ENCODE measurements around the gene PELI1. TPM values are rescaled to one million over a fixed set of nuclear protein-coding genes. Genes with fewer than 3 reads are reported as not detected.

PELI1 gene
- total and polyA plus RNA-seq, 11 donors, result 4.2 to 14.6 (median 7.3) TPM

GRCh38 chr2:64062840-64063239 lies 81.4 kb downstream of the PELI1 start:
- Histone ChIP-seq H3K27me3 (no peaks in the 10 kb centered on the region), H3K36me3 (no peaks in the 10 kb centered on the region), H3K4me1 (peaks cover 0 to 28% (median 8%) of the 10 kb centered on the region in 12 donors), H3K9me3 (no peaks in the 10 kb centered on the region), H3K4me3 (no peak overlapping the region), H3K27ac (no peak overlapping the region)
- intact Hi-C loops (cut with DNase I), result loop anchor here in 2 of 10 donors (5.0 to 10.0 kb wide), 2 partner anchors 152 to 249 kb away; no protein-coding TSS in a partner anchor
- no peak for ATAC-seq
- TF ChIP-seq CTCF (IDR thresholded peaks at IDR 0.05) (no peak), POLR2A (IDR thresholded peaks at IDR 0.05) (no peak)
- no peak for DNase-seq

- H3K36me3 ChIP-seq, result no peaks in the 10 kb centered on the region
- intact Hi-C loops (cut with DNase I), result loop anchor here in 6 of 10 donors (2.0 to 10.0 kb wide), 7 partner anchors 78 to 816 kb away; no protein-coding TSS in a partner anchor
- H3K4me1 ChIP-seq, result peaks cover 0 to 24% (median 5%) of the 10 kb centered on the region in 12 donors
- no peak overlapping the region for H3K4me3 ChIP-seq
- ATAC-seq (no peak), DNase-seq (no peak)
- TF ChIP-seq CTCF (IDR thresholded peaks at IDR 0.05) (no peak), POLR2A (IDR thresholded peaks at IDR 0.05) (no peak)
- no peaks in the 10 kb centered on the region for H3K9me3 ChIP-seq
- H3K27me3 ChIP-seq, result no peaks in the 10 kb centered on the region
- H3K27ac ChIP-seq, result no peak overlapping the region
Measured at GRCh38 chr2:64059270-64059669, 85.0 kb downstream of the PELI1 start.

- H3K4me1 ChIP-seq, result peaks cover 0 to 25% (median 3%) of the 10 kb centered on the region in 12 donors
- intact Hi-C loops (cut with DNase I), result loop anchor here in 6 of 10 donors (5.0 to 10.0 kb wide), 6 partner anchors 81 to 819 kb away; no protein-coding TSS in a partner anchor
- H3K4me3 ChIP-seq, result no peak overlapping the region
- no peaks in the 10 kb centered on the region for H3K36me3 ChIP-seq
- H3K27ac ChIP-seq, result no peak overlapping the region
- ATAC-seq (no peak), DNase-seq (no peak)
- WGBS, 4 donors, result 88 to 94% (median 89%) methylated on average over 2 of the region's 2 CpGs
- H3K9me3 ChIP-seq, result no peaks in the 10 kb centered on the region
- TF ChIP-seq CTCF (IDR thresholded peaks at IDR 0.05) (no peak), POLR2A (IDR thresholded peaks at IDR 0.05) (no peak)
- H3K27me3 ChIP-seq, result no peaks in the 10 kb centered on the region
Measured at GRCh38 chr2:64056021-64056420, 88.2 kb downstream of the PELI1 start.

GRCh38 chr2:64054161-64054915 lies 89.9 kb downstream of the PELI1 start:
- WGBS, 4 donors, result 76 to 80% (median 78%) methylated on average over 4 of the region's 4 CpGs
- Histone ChIP-seq H3K27ac (no peak overlapping the region), H3K36me3 (no peaks in the 10 kb centered on the region), H3K4me1 (peaks cover 0 to 30% (median 5%) of the 10 kb centered on the region in 12 donors), H3K27me3 (no peaks in the 10 kb centered on the region), H3K9me3 (no peaks in the 10 kb centered on the region), H3K4me3 (no peak overlapping the region)
- ATAC-seq (no peak), DNase-seq (no peak)
- intact Hi-C loops (cut with DNase I), result loop anchor here in 9 of 10 donors (5.0 to 10.0 kb wide), 11 partner anchors 88 to 820 kb away; partner anchors contain the start of gene PELI1 (in 4 of the 9)
- TF ChIP-seq POLR2A (IDR thresholded peaks at IDR 0.05) (no peak), CTCF (IDR thresholded peaks at IDR 0.05) (no peak)
